ENCODE measurements around the gene DHRS11. TPM values are rescaled to one million over a fixed set of nuclear protein-coding genes. Genes with fewer than 3 reads are reported as not detected.
A peak's percentile ranks its signal among the peaks of the same experiment; 100 is the strongest.

Gene DHRS11
- total RNA-seq, 1 experiment from 2014 or later: 27.9 TPM

DNA sequence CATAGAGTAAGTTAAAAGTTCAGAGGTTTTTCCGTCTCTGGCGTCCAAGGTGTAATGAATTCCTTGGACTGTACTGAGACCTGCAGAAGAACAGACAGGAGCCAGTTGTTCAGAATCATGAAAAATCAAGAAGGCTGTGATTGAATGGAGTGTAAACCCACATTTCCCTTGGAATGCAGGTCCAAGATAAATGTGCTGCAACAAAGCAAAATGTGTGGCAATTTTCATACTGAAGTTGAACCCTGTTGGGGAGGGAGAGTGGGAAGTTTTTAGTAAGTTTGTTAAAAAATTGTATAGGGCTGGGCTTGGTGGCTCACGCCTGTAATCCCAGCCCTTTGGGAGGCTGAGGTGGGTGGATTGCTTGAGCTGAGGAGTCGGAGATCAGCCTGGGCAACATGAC is 25.6 kb upstream of the DHRS11 start:
- no peak overlapping the region for H2AK5ac ChIP-seq (ENCODE audit: insufficient read length, low read length)
- no peak overlapping the region for H3K9ac ChIP-seq (ENCODE audit: extremely low read depth, insufficient read length, low read length)
- Mint-ChIP-seq H3K27me3 (ENCODE audit: low read depth) (no peaks in the 10 kb centered on the region), H3K36me3 (ENCODE audit: insufficient read depth in 1 of 3, low read depth in 3 of 3) (peaks cover 24 to 73% (median 60%) of the 10 kb centered on the region in 3 experiments), H3K4me1 (no peaks in the 10 kb centered on the region), H3K4me3 (no peak overlapping the region), H3K9me3 (no peaks in the 10 kb centered on the region), H3K27ac (0 out of 7 replicates have a peak overlapping the region, but pooled peaks of 1 of the 3 experiments have one; percentile 8)
- H2BK5ac ChIP-seq (ENCODE audit: insufficient read length, low read length): no peak overlapping the region
- no peak overlapping the region for H4K91ac ChIP-seq (ENCODE audit: insufficient read length, low read depth, low read length)
- H3K27me3 ChIP-seq (ENCODE audit: insufficient read depth, low read length): no peaks in the 10 kb centered on the region
- H3K14ac ChIP-seq (ENCODE audit: insufficient read depth, low read length): no peak overlapping the region
- H2BK15ac ChIP-seq (ENCODE audit: low read depth, low read length): no peak overlapping the region
- H3K9me3 ChIP-seq (ENCODE audit: control insufficient read depth, low read depth, low read length): no peaks in the 10 kb centered on the region
- no peak for DNase-seq
- no peak overlapping the region for H3K23ac ChIP-seq (ENCODE audit: insufficient read length, low read depth, low read length)
- H2AFZ ChIP-seq (ENCODE audit: low read length): no peak overlapping the region
- no peaks in the 10 kb centered on the region for H4K20me1 ChIP-seq (ENCODE audit: control insufficient read depth, insufficient read depth, insufficient read length)
- H2BK20ac ChIP-seq (ENCODE audit: low read depth, low read length, poor library complexity, severe bottlenecking): no peak overlapping the region
- no peaks in the 10 kb centered on the region for H3K79me1 ChIP-seq (ENCODE audit: insufficient read depth, low read depth, low read length, poor library complexity, severe bottlenecking)
- H3K4me2 ChIP-seq (ENCODE audit: insufficient read depth, insufficient read length, low read length): no peak overlapping the region
- H3K4me1 ChIP-seq (ENCODE audit: insufficient read depth, low read length): no peaks in the 10 kb centered on the region
- H3T11ph ChIP-seq (ENCODE audit: low read length): no peak overlapping the region
- no peak overlapping the region for H3K18ac ChIP-seq (ENCODE audit: insufficient read length, low read depth, low read length)
- H3K23me2 ChIP-seq (ENCODE audit: insufficient read length, low read depth, low read length, poor library complexity, severe bottlenecking): no peaks in the 10 kb centered on the region
- TF ChIP-seq, protein P1, sequence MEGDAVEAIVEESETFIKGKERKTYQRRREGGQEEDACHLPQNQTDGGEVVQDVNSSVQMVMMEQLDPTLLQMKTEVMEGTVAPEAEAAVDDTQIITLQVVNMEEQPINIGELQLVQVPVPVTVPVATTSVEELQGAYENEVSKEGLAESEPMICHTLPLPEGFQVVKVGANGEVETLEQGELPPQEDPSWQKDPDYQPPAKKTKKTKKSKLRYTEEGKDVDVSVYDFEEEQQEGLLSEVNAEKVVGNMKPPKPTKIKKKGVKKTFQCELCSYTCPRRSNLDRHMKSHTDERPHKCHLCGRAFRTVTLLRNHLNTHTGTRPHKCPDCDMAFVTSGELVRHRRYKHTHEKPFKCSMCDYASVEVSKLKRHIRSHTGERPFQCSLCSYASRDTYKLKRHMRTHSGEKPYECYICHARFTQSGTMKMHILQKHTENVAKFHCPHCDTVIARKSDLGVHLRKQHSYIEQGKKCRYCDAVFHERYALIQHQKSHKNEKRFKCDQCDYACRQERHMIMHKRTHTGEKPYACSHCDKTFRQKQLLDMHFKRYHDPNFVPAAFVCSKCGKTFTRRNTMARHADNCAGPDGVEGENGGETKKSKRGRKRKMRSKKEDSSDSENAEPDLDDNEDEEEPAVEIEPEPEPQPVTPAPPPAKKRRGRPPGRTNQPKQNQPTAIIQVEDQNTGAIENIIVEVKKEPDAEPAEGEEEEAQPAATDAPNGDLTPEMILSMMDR (conservative IDR thresholded peaks at IDR 0.05): no peak
- H3K79me2 ChIP-seq (ENCODE audit: insufficient read depth, low read length): no peaks in the 10 kb centered on the region
- no peak overlapping the region for H3K4ac ChIP-seq (ENCODE audit: low read depth, low read length)
- H4K5ac ChIP-seq (ENCODE audit: insufficient read length, low read depth, low read length): no peak overlapping the region
- no peak overlapping the region for H2BK120ac ChIP-seq (ENCODE audit: low read depth, low read length, poor library complexity, severe bottlenecking)
- H3K56ac ChIP-seq (ENCODE audit: insufficient read length, low read depth, low read length): peak overlapping the region; percentile 11
- WGBS (ENCODE audit: extremely low coverage, insufficient read length, low lambda C conversion rate): no CpG with 5 or more reads among the region's 4 CpGs
- no peak overlapping the region for H4K8ac ChIP-seq (replicated peaks; ENCODE audit: insufficient read length, low read depth, low read length)
- no peak overlapping the region for H3K27ac ChIP-seq (ENCODE audit: insufficient read length, low read depth, low read length)
- H2BK12ac ChIP-seq (ENCODE audit: insufficient read length, low read depth, low read length): no peak overlapping the region

All from H9 (cell line).